Measurements from ENCODE around the gene TMED10. TPM values are rescaled to one million over a fixed set of nuclear protein-coding genes. Genes with fewer than 3 reads are reported as not detected.

TMED10 gene
- polyA plus RNA-seq, 2 of the 4 experiments (the other 2 are of a cell fraction), result 290 to 354 TPM

DNA sequence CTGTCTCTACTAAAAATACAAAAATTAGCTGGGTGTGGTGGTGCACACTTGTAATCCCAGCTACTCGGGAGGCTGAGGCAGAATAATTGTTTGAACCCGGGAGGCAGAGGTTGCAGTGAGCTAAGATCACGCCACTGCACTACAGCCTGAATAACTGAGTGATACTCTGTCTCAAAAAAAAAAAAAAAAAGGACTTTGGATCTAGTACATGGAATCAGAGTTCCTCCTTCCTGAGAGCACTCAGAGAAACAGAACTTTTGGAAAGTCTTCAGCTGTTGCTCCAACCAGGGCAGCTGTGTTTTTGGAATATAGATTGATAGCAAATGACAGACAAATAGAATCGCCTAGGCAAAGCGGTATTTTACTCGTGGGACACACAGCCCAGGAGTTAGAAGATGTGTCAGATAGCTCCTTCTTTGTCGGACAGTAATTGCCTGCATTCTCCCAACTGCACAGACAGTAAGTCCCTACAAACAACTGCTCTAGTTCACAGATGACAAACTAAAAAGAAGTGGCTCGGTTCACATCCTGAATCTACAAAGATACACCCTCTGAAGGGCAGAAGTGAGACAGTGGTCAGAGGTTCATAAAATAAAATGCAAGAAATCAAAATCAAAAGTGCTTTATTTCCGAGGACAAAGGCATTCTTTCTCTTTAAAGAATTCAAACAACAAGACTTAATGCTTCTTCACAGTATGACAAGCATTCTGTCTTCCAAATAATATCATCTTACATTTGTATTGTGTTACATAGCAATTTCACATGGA lies 32.5 kb downstream of the TMED10 start:
- Histone ChIP-seq H3K9me3 (no peaks in the 10 kb centered on the region), H3K4me1 (no peaks in the 10 kb centered on the region), H3K4me3 (no peak overlapping the region), H3K27ac (no peak overlapping the region), H3K4me2 (no peak overlapping the region)
- TF ChIP-seq SREBF2 (IDR thresholded peaks at IDR 0.05), result no peak
- no peak for TF ChIP-seq HEYL (CRISPR knock-in tag; IDR thresholded peaks at IDR 0.05)
- no peak for TF ChIP-seq ELK1 (IDR thresholded peaks at IDR 0.05; ENCODE audit: low read depth, low read length)
- no peak for TF ChIP-seq TP53 (CRISPR knock-in tag; IDR thresholded peaks at IDR 0.05)
- TF ChIP-seq JUNB (IDR thresholded peaks at IDR 0.05), result no peak
- TF ChIP-seq MYC (IDR thresholded peaks at IDR 0.05; ENCODE audit: borderline replicate concordance, low read length), result no peak
- TF ChIP-seq HMGXB4 (CRISPR knock-in tag; IDR thresholded peaks at IDR 0.05; ENCODE audit: borderline replicate concordance), result no peak
- no peak for TF ChIP-seq RARB (CRISPR knock-in tag; IDR thresholded peaks at IDR 0.05)
- no peak for TF ChIP-seq KDM5A (IDR thresholded peaks at IDR 0.05)
- TF ChIP-seq CBX8 (IDR thresholded peaks at IDR 0.05), result no peak
- ChIA-PET CTCF (interaction anchor here (0.5 to 14.3 kb wide), 11 partner anchors 9 to 417 kb away, joined by 3 to 224 read pairs (median 4); no protein-coding TSS in a partner anchor), POLR2A (no interaction called here)
- 87% methylated on average over 9 of the region's 9 CpGs for WGBS (ENCODE audit: missing lambda C conversion rate)
- ATAC-seq (no peak), DNase-seq (ENCODE audit: low read depth in 1 of 2, low spot score in 1 of 2) (no peak), FAIRE-seq (no peak)

GRCh38 chr14:75142494-75142893 lies 33.9 kb downstream of the TMED10 start:
- FAIRE-seq (no peak), ATAC-seq (peak in 1 of 2 experiments; percentile 36; a peak in 2 of 6 replicates), DNase-seq (ENCODE audit: low read depth in 1 of 2, low spot score in 1 of 2) (no peak)
- TF ChIP-seq GATA3 (IDR thresholded peaks at IDR 0.05; ENCODE audit: borderline replicate concordance) (no peak), NFE2L2 (conservative IDR thresholded peaks at IDR 0.05; ENCODE audit: low read length) (no peak), HOXB13 (CRISPR knock-in tag; IDR thresholded peaks at IDR 0.05; ENCODE audit: low read depth) (no peak), SMC3 (IDR thresholded peaks at IDR 0.05) (no peak), JUN (IDR thresholded peaks at IDR 0.05) (no peak), JUNB (IDR thresholded peaks at IDR 0.05) (no peak), CBX8 (IDR thresholded peaks at IDR 0.05) (no peak)
- TF ChIP-seq, protein P1, sequence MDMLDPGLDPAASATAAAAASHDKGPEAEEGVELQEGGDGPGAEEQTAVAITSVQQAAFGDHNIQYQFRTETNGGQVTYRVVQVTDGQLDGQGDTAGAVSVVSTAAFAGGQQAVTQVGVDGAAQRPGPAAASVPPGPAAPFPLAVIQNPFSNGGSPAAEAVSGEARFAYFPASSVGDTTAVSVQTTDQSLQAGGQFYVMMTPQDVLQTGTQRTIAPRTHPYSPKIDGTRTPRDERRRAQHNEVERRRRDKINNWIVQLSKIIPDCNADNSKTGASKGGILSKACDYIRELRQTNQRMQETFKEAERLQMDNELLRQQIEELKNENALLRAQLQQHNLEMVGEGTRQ (IDR thresholded peaks at IDR 0.05), result no peak
- 73% methylated on average over 1 of the region's 1 CpG for WGBS (ENCODE audit: missing lambda C conversion rate)
- H3K27ac ChIP-seq, result 0 out of 6 replicates have a peak overlapping the region, but pooled peaks of 1 of the 2 experiments have one; percentile 17
- ChIA-PET POLR2A (no interaction called here), CTCF (interaction anchor here (1.2 to 14.3 kb wide), 4 partner anchors 11 to 167 kb away, joined by 3 to 224 read pairs (median 7); no protein-coding TSS in a partner anchor)
- H3K4me1 ChIP-seq, result no peaks in the 10 kb centered on the region
- H3K4me3 ChIP-seq, result no peak overlapping the region
- no peaks in the 10 kb centered on the region for H3K9me3 ChIP-seq
- no peak overlapping the region for H3K4me2 ChIP-seq

DNA sequence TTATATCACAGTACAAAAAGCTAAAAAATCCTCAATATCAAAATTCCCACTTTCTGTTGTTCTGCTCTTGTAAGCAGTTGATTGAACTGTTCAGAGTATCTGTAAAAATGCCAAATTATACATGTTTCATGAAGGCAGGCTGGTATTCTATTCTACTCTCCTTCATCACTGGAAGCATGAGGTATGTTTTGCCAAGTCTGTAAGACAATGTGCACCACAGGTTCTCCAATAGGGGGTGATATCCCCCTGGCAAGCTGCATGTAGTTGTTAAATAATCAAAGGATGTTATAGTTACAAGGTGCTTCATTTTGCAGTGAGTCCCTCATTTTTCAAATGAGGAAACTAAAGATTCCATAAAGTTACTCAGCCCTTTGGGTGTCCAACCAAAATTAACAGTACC lies 34.4 kb downstream of the TMED10 start:
- DNase-seq (ENCODE audit: low read depth in 1 of 2, low spot score in 1 of 2) (peak in 1 of 2 experiments; percentile 55), ATAC-seq (peak; percentile 50 to 82; a peak in 3 of 6 replicates), FAIRE-seq (no peak)
- POLR2A ChIA-PET, result no interaction called here
- Histone ChIP-seq H3K27ac (0 out of 6 replicates have a peak overlapping the region, but pooled peaks of 1 of the 2 experiments have one; percentile 17), H3K4me2 (no peak overlapping the region), H3K4me1 (no peaks in the 10 kb centered on the region), H3K4me3 (no peak overlapping the region), H3K9me3 (no peaks in the 10 kb centered on the region)
- CTCF ChIA-PET, result interaction anchor here (0.7 to 14.3 kb wide), 7 partner anchors 10 to 569 kb away, joined by 3 to 224 read pairs (median 3); no protein-coding TSS in a partner anchor
- TF ChIP-seq NFE2L2 (conservative IDR thresholded peaks at IDR 0.05; ENCODE audit: low read length) (no peak), RNF2 (IDR thresholded peaks at IDR 0.05; ENCODE audit: borderline replicate concordance, low read depth) (no peak), RAD21 (conservative IDR thresholded peaks at IDR 0.05 in 1 of 2, IDR thresholded peaks at IDR 0.05 in 1 of 2) (peak in 1 of 2 experiments; percentile 55; a peak in 2 of 5 replicates), EHF (CRISPR knock-in tag; IDR thresholded peaks at IDR 0.05) (no peak)
- TF ChIP-seq, protein P2, sequence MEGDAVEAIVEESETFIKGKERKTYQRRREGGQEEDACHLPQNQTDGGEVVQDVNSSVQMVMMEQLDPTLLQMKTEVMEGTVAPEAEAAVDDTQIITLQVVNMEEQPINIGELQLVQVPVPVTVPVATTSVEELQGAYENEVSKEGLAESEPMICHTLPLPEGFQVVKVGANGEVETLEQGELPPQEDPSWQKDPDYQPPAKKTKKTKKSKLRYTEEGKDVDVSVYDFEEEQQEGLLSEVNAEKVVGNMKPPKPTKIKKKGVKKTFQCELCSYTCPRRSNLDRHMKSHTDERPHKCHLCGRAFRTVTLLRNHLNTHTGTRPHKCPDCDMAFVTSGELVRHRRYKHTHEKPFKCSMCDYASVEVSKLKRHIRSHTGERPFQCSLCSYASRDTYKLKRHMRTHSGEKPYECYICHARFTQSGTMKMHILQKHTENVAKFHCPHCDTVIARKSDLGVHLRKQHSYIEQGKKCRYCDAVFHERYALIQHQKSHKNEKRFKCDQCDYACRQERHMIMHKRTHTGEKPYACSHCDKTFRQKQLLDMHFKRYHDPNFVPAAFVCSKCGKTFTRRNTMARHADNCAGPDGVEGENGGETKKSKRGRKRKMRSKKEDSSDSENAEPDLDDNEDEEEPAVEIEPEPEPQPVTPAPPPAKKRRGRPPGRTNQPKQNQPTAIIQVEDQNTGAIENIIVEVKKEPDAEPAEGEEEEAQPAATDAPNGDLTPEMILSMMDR (IDR thresholded peaks at IDR 0.05), result peak; percentile 42

Measured in A549 (cell line).